Tibial nerve (tissue), 4 donors: ENCODE data around the gene PLEKHA6. TPM values are rescaled to one million over a fixed set of nuclear protein-coding genes. Genes with fewer than 3 reads are reported as not detected.

Source experiments
- DNase-seq, 2 donors: peaks; one replicate each; pipeline ENCODE4 v3.0.0-alpha.2; 2019; ENCODE audit warnings: low spot score in 2 of 2
- H3K27ac ChIP-seq, 4 donors: fragments of 200-600 bp; sonication (generic) in 3 of 4; one replicate each; pipeline ENCODE4 v1.5.1; 2017 to 2019; ENCODE audit warnings: mild to moderate bottlenecking in 1 of 4
- H3K27me3 ChIP-seq, 2 donors: fragments of 200-600 bp; sonication (generic) in 1 of 2; one replicate each; pipeline versions ENCODE4 v1.5.1 to v1.6.0; 2017 to 2019
- H3K36me3 ChIP-seq, 3 donors: fragments of 200-600 bp; sonication (generic); one replicate each; pipeline ENCODE4 v1.5.1; 2018 to 2019
- H3K4me1 ChIP-seq, 4 donors: fragments of 200-600 bp; sonication (generic) in 3 of 4; one replicate each; pipeline ENCODE4 v1.5.1; 2017 to 2019
- H3K4me3 ChIP-seq, 4 donors: fragments of 200-600 bp; sonication (generic) in 3 of 4; one replicate each; pipeline ENCODE4 v1.5.1; 2017 to 2019; ENCODE audit warnings: mild to moderate bottlenecking in 1 of 4, moderate library complexity in 1 of 4
- H3K9me3 ChIP-seq, 4 donors: fragments of 200-600 bp; sonication (generic) in 3 of 4; one replicate each; pipeline ENCODE4 v1.5.1; 2017 to 2019
- CTCF ChIP-seq, 5 experiments: fragments of 200-600 bp in 3 of 5; fragments of 450-650 bp in 2 of 5; sonication (generic) in 3 of 5; IDR thresholded peaks; one replicate each; pipeline ENCODE4 v1.5.1; 2016 to 2019; ENCODE audit warnings: antibody characterized with exemption in 5 of 5, mild to moderate bottlenecking in 3 of 5, moderate library complexity in 2 of 5
- EP300 ChIP-seq, 2 donors: sonication (generic); formaldehyde crosslinking; IDR thresholded peaks; one replicate each; pipeline ENCODE4 v1.6.1; 2017; ENCODE audit warnings: antibody characterized with exemption in 2 of 2, mild to moderate bottlenecking in 1 of 2
- POLR2A ChIP-seq, 2 donors: fragments of 450-650 bp; IDR thresholded peaks; one replicate each; pipeline ENCODE4 v1.6.1; 2017; ENCODE audit warnings: antibody characterized with exemption in 2 of 2, mild to moderate bottlenecking in 2 of 2, moderate library complexity in 2 of 2
- WGBS, 2 donors: methylation state at CpG; one replicate each; pipeline ENCODE4 v1.1.5; 2018; 5-methylcytosine and 5-hydroxymethylcytosine counted together
- total RNA-seq, 4 donors: library from RNA; depleted of rRNA; stranded (reverse); fragments of >200 nt; gene quantifications; one replicate each; pipeline ENCODE4 v1.1.0, GENCODE V29; 2016

PLEKHA6 gene
- total RNA-seq, 4 donors from 2014 or later, result 6.6 to 13.9 (median 12.1) TPM

- no peak for DNase-seq
- Histone ChIP-seq H3K4me1 (peaks cover 0 to 25% (median 8%) of the 10 kb centered on the region in 4 donors), H3K27ac (no peak overlapping the region), H3K4me3 (no peak overlapping the region), H3K27me3 (peaks cover 0 to 5% of the 10 kb centered on the region in 2 donors), H3K9me3 (no peaks in the 10 kb centered on the region), H3K36me3 (no peaks in the 10 kb centered on the region)
- TF ChIP-seq CTCF (IDR thresholded peaks at IDR 0.05), result no peak
- TF ChIP-seq POLR2A (IDR thresholded peaks at IDR 0.05), result no peak
- TF ChIP-seq EP300 (IDR thresholded peaks at IDR 0.05), result no peak
- WGBS, 2 donors, result 93 to 96% methylated on average over 5 of the region's 5 CpGs
Measured at GRCh38 chr1:204353213-204353910, 6.4 kb downstream of the PLEKHA6 start.

- Histone ChIP-seq H3K36me3 (no peaks in the 10 kb centered on the region), H3K27me3 (no peaks in the 10 kb centered on the region), H3K9me3 (no peaks in the 10 kb centered on the region), H3K4me1 (peaks cover 0 to 29% (median 8%) of the 10 kb centered on the region in 4 donors), H3K27ac (peak overlapping the region in 1 of 4 donors; percentile 7), H3K4me3 (peak overlapping the region in 1 of 4 donors; percentile 15)
- 35 to 37% methylated on average over 20 of the region's 20 CpGs for WGBS, 2 donors
- DNase-seq, result peak; percentile 55 to 64
- TF ChIP-seq EP300 (IDR thresholded peaks at IDR 0.05), result no peak
- TF ChIP-seq POLR2A (IDR thresholded peaks at IDR 0.05), result no peak
- no peak for TF ChIP-seq CTCF (IDR thresholded peaks at IDR 0.05)
Measured at GRCh38 chr1:204350857-204351573, 8.7 kb downstream of the PLEKHA6 start.

GRCh38 chr1:204350312-204350711 lies 9.4 kb downstream of the PLEKHA6 start:
- Histone ChIP-seq H3K27ac (no peak overlapping the region), H3K36me3 (no peaks in the 10 kb centered on the region), H3K9me3 (no peaks in the 10 kb centered on the region), H3K27me3 (no peaks in the 10 kb centered on the region), H3K4me3 (peak overlapping the region in 1 of 4 donors; percentile 15), H3K4me1 (peaks cover 0 to 32% (median 8%) of the 10 kb centered on the region in 4 donors)
- no peak for TF ChIP-seq POLR2A (IDR thresholded peaks at IDR 0.05)
- no peak for TF ChIP-seq EP300 (IDR thresholded peaks at IDR 0.05)
- TF ChIP-seq CTCF (IDR thresholded peaks at IDR 0.05), result no peak
- WGBS, 2 donors, result 55 to 62% methylated on average over 6 of the region's 6 CpGs
- DNase-seq, result no peak

GRCh38 chr1:204349602-204350001 lies 10.1 kb downstream of the PLEKHA6 start:
- no peaks in the 10 kb centered on the region for H3K36me3 ChIP-seq
- no peak overlapping the region for H3K4me3 ChIP-seq
- TF ChIP-seq POLR2A (IDR thresholded peaks at IDR 0.05) (no peak), EP300 (IDR thresholded peaks at IDR 0.05) (no peak), CTCF (IDR thresholded peaks at IDR 0.05) (no peak)
- no peaks in the 10 kb centered on the region for H3K27me3 ChIP-seq
- H3K9me3 ChIP-seq, result no peaks in the 10 kb centered on the region
- no peak overlapping the region for H3K27ac ChIP-seq
- peaks cover 0 to 34% (median 8%) of the 10 kb centered on the region in 4 donors for H3K4me1 ChIP-seq
- no peak for DNase-seq
- 76 to 80% methylated on average over 7 of the region's 7 CpGs for WGBS, 2 donors

- H3K27me3 ChIP-seq, result no peaks in the 10 kb centered on the region
- no peaks in the 10 kb centered on the region for H3K9me3 ChIP-seq
- DNase-seq, result peak in 1 of 2 donors; percentile 20
- H3K4me1 ChIP-seq, result peaks cover 0 to 34% (median 8%) of the 10 kb centered on the region in 4 donors
- H3K36me3 ChIP-seq, result no peaks in the 10 kb centered on the region
- TF ChIP-seq CTCF (IDR thresholded peaks at IDR 0.05), result no peak
- no peak for TF ChIP-seq EP300 (IDR thresholded peaks at IDR 0.05)
- WGBS, 2 donors, result 11 to 20% methylated on average over 6 of the region's 6 CpGs
- H3K4me3 ChIP-seq, result no peak overlapping the region
- H3K27ac ChIP-seq, result peak overlapping the region; percentile 13 to 77 (median 20)
Measured at GRCh38 chr1:204348722-204349121, 11.0 kb downstream of the PLEKHA6 start.
